HG03469 (cell line): ENCODE results near the gene PAXIP1.
"Not testable (repeated sequence)": the region's sequence is repeated elsewhere in the genome, so short reads cannot be mapped to it uniquely, and the experiment has no call there.

Experiments
- ATAC-seq: cut with Tn5 transposase; IDR thresholded peaks from one replicate; pipeline ENCODE4 v1.9.1; 2021; ENCODE audit warnings: mild to moderate bottlenecking, moderate library complexity, moderate number of reproducible peaks; ENCODE audit not compliant: unreplicated experiment

Gene PAXIP1

GRCh38 chr7:154950960-154951359 lies 52.0 kb downstream of the PAXIP1 start:
- no peak for ATAC-seq

DNA sequence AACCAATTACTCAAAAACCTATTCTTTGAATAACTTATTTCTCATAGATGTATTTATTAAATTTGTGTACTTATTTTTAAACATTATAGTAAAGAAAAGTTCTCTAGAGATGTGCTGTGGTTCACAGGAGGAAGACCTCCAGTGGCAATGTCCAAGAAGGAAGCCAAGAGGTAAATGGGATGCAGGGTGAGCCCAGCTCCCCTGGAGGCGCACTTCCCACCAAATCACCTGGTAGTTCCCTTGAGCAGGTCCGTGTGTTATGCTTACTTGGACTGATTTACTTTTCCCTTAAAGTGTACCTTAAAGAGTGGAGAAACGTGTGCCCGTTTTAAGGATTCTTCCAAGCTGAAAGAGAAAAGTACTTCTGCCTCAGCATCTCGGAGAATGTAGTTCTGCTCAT lies 55.3 kb downstream of the PAXIP1 start:
- no peak for ATAC-seq

GRCh38 chr7:154946166-154946565 lies 56.8 kb downstream of the PAXIP1 start:
- no peak for ATAC-seq

GRCh38 chr7:154943906-154944305 lies 59.0 kb downstream of the PAXIP1 start:
- ATAC-seq = no peak

DNA sequence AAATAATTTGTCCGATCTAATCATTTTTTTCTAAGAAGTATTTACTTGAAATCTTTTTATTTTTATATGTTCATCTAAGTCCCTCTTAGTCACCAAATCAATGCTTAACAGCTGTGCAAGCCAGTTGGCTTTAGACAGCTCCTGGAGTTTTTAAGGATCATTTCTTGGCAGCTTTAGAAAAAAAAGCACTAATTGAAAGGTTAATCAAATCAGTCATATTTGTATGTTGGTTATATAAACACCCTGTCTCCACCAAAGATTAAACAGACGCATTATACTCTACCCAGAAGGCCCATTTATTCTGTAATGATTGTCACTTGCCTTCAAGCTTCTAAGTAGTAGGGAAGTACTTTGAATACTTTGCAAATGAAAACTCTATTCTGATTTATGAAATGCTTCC lies 60.2 kb downstream of the PAXIP1 start:
- no peak for ATAC-seq

GRCh38 chr7:154937837-154938236 lies 65.1 kb downstream of the PAXIP1 start:
- no peak for ATAC-seq

DNA sequence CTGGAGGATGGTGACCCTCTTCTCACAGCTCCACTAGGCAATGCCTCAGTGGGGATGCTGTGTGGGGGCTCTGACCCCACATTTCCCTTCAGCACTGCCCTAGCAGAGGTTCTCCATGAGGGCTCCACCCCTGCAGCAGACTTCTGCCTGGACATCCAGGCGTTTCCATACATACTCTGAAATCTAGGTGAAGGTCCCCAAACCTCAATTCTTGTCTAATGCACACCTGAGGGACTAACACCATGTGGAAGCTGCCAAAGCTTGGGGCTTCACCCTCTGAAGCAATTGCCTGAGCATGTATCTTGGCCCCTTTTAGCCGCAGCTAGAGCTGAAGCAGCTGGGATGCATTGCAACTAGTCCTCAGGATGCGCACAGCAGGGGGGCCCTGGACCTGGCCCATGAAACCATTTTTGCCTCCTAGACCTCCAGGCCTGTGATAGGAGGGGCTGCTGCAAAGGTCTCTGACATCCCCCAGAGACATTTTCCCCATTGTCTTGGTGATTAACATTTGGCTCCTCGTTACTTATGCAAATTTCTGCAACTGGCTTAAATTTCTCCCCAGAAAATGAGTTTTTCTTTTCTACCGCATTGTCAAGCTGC lies 68.5 kb downstream of the PAXIP1 start:
- not testable (repeated sequence) for ATAC-seq

GRCh38 chr7:154931906-154932305 lies 71.0 kb downstream of the PAXIP1 start:
- ATAC-seq = no peak

DNA sequence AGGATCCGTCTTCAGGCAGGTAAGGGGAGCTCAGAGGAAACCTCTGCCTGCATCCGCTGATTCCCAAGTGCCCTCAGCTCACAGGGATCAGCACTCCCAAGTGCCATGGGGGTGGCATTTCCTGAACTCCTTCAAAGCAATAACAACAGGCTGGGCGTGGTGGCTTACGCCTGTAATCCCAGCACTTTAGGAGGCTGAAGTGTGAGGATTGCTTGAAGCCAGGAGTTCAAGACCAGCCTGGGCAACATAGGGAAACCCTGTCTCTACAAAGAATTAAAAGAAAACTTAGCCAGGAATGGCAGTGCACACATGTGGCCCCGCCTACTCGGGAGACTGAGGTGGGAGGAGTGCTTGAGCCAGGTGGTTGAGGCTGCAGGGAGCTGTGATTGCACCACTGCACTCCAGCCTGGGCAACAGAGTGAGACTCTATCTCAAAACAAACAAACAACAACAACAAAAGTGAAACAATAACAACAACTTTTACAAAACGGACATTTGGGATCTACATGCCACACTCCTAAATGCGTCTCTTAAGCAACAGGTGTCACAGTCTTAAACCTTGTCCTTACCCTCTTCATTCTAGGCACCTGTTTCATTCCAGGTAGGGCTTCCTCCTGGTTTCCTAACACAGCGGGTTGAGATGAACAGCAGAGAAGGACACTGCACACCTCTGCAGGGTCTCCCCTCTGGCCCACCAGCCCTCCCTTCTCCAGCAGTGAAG lies 73.8 kb downstream of the PAXIP1 start:
- no peak for ATAC-seq

DNA sequence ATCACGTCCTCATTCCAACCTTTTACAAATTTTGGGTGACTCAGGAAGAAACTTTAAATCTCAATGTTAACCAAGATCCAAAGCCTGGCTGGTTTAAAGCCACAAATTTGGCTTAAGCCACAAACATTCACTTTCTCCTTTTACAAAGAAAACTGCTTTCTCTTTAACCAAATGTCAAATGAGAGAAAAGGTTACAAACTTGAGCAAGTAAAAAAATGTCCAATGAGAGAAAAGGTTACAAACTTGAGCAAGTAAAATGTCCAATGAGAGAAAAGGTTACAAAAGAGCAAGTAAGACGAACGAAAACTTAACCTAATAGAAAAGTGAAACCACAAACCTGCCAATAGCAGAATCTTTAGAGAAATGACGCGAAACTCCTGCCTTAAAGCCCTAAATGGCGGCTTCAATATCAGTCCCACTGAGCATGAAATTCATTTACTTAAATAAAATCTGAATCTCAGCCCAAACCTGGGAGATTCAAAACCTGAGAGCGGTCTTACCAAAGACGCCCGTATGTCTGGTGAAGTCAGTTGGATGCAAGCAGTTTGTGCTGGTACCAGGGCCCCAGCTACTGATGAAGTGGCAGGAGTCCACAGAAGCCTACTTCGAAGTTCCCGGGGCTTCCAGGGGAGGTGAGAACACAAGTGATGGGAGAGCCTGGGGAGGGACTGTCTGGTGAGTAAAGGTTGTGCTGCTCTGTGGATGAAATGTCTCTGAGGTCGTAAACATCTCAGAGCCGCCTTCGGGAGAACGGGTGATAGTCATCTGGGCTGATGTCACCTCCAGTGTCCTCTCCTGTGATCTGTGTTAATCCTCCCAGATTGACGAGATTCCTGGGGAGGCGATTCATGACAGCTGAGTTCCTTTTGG lies 74.6 kb downstream of the PAXIP1 start:
- peak; percentile 71 for ATAC-seq

DNA sequence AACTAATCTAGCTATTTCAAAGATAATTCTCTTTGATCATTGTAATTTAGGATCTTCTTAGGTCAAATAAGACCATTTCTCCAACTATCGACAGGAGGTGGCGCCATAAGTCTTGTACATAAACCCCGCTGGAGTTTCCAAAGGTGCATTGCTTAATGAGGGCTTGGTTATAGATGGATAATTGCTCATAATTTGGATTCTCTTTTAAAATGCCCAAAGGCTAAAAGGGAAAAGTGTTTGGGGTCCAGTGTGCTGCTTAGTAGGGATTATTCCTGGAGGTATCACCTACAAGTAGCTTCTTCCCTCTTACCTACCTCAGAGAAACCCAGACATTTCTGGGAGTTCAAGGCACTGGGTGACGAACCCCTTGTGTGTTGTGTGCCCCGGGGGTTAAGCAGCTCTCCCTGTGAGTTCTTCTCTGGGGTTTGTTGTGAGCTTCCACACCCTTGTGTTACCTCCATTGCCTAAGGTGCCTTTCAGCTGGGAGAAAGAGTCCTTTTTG lies 75.2 kb downstream of the PAXIP1 start:
- peak; percentile 34 for ATAC-seq

DNA sequence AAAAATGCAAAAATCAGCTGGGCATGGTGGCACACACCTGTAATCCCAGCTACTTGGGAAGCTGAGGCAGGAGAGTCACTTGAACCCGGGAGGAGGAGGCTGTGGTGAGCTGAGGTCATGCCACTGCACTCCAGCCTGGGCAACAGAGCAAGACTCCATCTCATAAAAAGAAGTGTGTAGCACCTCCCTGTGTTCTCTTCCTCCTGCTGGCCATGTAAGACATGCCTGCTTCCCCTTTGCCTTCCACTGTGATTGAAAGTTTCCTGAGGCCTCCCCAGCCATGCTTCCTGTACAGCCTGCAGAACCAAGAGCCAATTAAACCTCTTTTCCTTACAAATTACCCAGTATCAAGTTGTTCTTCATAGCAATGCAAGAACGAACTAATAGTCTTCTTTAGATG lies 80.5 kb downstream of the PAXIP1 start:
- not testable (repeated sequence) for ATAC-seq

DNA sequence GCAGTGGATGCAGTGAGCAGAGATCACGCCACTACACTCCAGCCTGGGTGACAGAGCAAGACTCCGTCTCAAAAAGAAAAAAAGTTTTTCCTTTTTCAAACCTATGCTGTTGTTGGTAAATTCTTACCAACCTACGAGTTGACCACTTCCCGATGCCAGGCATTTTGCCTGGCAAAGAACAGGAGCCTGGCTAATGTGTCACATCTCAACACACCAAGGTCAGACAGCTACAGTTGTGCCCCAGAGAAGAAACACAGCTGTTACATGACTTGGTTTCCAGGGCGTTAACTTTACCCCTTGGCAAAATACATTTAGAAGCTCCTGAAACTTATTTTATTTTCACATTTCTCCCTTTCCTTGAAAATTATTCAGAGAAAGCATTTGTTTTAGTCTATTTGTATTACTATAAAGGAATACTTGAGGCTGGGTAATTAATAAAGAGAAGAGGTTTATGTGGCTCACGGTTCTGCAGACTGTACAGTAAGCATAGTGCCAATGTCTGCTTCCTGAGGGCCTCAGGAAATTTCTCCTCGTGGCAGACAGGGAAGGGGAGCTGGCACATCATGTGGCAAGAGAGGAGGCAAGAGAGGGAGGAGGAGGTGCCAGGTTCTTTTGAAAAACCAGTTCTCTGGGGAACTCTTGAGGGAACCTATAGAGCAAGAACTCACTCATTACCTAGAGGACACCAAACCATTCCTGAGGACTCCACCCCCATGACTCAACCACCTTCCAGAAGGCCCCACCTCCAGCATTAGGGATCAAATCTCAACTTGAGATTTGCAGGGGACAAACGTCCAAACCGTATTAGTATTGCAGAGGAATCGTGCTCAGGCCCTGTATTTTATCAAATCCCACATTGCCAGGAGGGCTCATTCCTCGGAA lies 83.3 kb downstream of the PAXIP1 start:
- no peak for ATAC-seq

DNA sequence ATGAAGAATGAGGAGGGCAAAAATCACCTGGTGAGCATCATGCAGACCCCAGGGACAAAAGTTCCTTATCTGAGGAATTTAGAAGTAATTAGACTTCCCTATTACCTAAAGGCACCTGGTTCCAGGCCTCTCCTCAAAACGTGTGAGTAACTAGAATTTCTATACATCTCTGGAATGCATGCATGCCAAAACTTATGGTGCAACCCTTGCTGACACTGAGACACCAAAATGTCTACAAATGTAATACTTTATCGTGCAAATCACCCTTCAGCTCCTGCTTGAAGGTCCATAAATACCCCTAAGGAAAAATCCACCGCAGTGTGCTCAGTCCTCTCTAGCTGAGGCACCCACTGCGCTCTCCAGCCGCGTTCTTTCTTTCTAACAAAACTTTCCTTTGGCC lies 84.2 kb downstream of the PAXIP1 start:
- ATAC-seq = no peak

GRCh38 chr7:154918266-154918665 lies 84.7 kb downstream of the PAXIP1 start:
- ATAC-seq = no peak

DNA sequence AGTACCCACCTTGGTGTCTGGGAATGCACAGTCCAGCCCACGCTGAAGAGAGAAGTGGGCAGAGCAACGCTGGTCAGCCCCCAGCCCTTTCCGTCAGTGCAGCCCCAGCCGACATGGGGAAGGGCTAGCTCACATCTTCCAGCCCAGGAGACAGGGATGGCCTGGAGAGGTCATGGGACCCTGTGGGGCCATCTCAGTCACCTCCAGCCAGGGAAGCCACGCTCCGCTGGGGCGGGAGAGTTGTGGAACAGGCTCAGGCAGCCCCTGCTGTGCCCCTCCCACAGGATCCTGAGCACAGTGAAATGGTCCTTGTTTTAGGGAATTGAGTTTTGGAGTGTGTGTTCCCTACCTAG lies 85.1 kb downstream of the PAXIP1 start:
- ATAC-seq = no peak

DNA sequence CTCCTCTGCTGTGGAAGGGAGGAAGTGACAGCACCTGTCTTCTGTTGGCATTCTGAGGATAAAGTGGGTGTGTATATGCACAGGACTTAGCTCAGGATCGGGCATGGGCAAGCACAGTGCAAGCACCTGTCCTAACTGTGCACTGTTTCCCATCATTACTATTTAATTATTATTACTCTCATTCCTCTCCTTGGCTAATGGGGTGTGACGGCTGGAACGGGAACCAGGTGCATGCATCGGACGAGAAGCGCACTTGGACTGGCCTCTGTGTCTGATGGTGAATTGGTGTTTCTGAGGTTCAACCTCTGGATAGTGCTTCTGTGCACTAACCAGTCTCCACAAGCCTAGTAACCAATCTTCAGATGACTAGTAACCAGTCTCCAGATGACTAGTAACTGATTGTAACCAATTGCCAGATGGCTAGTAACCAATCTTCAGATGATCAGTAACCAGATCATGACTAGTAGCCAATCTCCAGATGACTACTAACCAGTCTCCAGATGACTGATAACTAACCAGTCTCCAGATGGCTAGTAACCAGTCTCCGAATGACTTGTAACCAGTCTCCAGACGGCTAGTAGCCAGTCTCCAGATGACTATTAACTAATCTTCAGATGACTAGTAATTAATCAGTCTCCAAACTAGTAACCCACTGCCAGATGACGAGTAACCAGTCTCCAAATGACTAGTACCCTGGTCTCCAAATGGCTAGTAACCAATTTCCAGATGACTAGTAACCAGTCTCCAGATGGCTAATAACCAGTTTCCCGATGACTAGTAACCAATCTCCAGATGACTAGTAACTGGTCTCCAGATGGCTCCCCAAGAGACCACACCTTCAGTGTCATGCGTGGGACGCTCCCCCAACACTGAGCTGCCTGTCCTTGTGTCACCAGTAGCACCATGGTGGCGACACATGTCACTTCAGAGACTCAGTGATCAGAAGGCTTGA lies 85.8 kb downstream of the PAXIP1 start:
- ATAC-seq = no peak

DNA sequence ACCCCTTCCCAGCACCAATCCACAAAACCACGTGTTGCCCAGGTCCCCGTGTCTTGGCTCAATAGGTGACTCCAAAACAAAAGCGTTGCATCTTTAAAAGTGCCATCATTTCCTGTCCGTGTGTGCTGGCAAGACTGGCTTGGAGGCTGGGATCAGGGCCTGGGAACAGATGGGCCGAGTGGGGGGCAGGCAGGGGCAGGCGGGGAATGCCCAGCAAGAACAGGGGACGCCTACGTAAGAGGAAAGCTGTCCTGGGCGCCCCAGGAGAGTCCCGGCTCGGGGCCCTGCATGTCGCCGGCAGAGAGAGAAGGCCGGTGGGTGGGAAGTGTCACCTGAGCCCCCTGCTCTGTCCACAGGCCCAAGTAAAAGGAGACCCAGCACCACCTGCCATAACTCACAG lies 86.5 kb downstream of the PAXIP1 start:
- ATAC-seq = no peak

- no peak for ATAC-seq
These were observed 87.3 kb downstream of the PAXIP1 start for GRCh38 chr7:154915600-154915999.

- no peak for ATAC-seq
These were observed 87.9 kb downstream of the PAXIP1 start for GRCh38 chr7:154914996-154915380.
